Gastroesophageal sphincter (tissue), 3 donors: Measurements from ENCODE around the gene RABGAP1.

Experiments used
- EP300 ChIP-seq: sonication (generic); formaldehyde crosslinking; IDR thresholded peaks from one replicate; pipeline ENCODE4 v1.6.1; 2017; ENCODE audit warnings: antibody characterized with exemption, mild to moderate bottlenecking
- TF ChIP-seq, protein P1 (sequence below), 4 experiments: fragments of 200-600 bp in 2 of 4; fragments of 450-650 bp in 2 of 4; sonication (generic) in 1 of 4; IDR thresholded peaks; one replicate each; pipeline ENCODE4 v1.5.1; 2017 to 2019; ENCODE audit warnings: antibody characterized with exemption in 4 of 4, mild to moderate bottlenecking in 2 of 4, moderate library complexity in 2 of 4

DNA sequence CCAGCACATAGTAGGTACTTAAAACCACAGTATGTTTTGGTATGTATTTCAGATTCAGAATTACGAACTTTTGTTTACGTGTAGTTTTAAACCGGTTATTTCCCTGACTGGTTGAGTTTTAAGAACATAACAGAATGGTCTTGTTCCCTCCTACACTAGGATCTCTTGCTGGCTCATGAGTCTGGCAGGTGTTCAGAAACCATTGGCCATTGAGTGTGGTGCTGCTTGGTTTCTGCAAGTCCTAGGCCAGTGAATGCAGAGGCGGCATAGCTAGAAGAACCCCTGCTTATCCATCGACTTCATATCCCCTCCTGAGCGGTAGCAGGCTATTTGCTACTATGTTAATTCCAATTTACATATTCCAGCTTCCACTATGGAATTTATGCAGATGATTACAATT lies 158.2 kb downstream of the RABGAP1 start:
- TF ChIP-seq EP300 = no peak
- TF ChIP-seq, protein P1, sequence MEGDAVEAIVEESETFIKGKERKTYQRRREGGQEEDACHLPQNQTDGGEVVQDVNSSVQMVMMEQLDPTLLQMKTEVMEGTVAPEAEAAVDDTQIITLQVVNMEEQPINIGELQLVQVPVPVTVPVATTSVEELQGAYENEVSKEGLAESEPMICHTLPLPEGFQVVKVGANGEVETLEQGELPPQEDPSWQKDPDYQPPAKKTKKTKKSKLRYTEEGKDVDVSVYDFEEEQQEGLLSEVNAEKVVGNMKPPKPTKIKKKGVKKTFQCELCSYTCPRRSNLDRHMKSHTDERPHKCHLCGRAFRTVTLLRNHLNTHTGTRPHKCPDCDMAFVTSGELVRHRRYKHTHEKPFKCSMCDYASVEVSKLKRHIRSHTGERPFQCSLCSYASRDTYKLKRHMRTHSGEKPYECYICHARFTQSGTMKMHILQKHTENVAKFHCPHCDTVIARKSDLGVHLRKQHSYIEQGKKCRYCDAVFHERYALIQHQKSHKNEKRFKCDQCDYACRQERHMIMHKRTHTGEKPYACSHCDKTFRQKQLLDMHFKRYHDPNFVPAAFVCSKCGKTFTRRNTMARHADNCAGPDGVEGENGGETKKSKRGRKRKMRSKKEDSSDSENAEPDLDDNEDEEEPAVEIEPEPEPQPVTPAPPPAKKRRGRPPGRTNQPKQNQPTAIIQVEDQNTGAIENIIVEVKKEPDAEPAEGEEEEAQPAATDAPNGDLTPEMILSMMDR (IDR thresholded peaks at IDR 0.05) = no peak
